T47D (cell line): ENCODE measurements around the gene BUD23.
A peak's percentile ranks its signal among the peaks of the same experiment; 100 is the strongest.
"Not testable (repeated sequence)": the region's sequence is repeated elsewhere in the genome, so short reads cannot be mapped to it uniquely, and the experiment has no call there.

Experiments used
- DNase-seq, 2 experiments: peaks; one replicate each; pipeline versions ENCODE4 v3.0.0 to v3.0.0-alpha.2; 2011 to 2012; ENCODE audit warnings: low read depth in 1 of 2, low spot score in 1 of 2
- JUND ChIP-seq: IDR thresholded peaks from 2 replicates; pipeline ENCODE4 v1.6.1; 2012; ENCODE audit warnings: low read depth
- in situ Hi-C: cut with HindIII; loops from 2 replicates; pipeline ENCODE4 v1.10.0; 2016; ENCODE audit warnings: low sequenced_read_pairs, low pct_unique_long_range_greater_than_20kb

BUD23 gene

DNA sequence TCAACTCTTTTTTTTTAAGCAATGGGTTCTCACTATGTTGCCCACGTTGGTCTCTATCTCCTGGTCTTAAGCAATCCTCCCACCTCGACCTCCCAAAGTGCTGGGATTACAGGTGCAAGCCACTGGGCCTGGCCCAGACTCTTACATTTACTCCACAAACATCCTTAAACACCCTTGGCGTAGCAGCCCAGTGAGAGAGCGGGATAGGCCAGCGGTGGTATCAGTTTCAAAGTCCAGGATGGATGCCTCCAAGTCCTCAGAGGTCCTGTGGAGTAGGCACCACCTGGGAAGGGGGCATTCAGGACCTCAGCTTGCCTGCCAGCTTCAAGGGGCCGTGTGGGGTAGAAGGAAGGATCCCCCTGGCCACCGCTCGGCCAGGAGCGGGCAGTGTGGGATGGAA, 33.8 kb upstream of the BUD23 start:
- in situ Hi-C loops: no loop called here
- no peak for TF ChIP-seq JUND

DNA sequence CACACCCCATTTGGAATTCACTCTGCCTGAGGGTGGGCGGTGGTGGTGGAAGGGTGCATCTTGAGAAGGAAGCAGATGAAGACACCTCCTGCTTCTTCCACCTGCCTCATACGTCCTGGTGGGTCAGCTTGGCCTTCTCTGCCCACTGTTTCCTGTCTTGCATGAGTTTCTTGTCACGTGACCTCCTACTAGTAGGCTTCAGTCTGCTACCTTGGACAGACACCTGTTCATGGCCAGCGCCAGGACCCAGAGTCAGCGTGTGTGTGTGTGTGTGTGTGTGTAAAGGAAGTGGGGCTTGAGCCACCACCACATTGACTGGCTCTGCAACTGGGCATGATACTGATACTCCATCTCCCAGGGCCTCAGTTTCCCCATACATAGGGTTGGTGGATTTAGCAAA, 32.9 kb upstream of the BUD23 start:
- in situ Hi-C loops: no loop called here
- DNase-seq: peak in 1 of 2 experiments; percentile 30

More for the DNA sequence above, 33.8 kb upstream of the BUD23 start:
- no peak for DNase-seq

DNA sequence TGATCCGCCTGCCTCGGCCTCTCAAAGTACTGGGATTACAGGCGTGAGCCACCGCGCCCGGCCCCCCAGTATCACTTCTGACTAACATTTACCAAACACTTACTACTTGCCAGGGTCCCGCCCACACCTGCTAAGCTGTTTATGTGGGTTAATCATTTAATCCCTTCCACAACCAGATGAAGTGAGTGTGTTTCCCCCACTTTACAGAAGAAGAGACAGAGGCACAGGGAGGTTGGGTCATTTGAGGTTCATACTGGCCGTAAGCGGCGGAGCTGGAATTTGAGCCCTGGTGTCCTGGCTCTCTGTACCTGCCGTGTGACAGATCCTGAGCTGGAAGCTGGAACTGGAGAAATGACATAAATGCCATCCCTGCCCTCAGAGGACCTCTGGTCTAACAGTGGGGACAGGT, 30.9 kb upstream of the BUD23 start:
- no peak for TF ChIP-seq JUND
- no peak for DNase-seq
- in situ Hi-C loops: no loop called here

More for the DNA sequence above, 32.9 kb upstream of the BUD23 start:
- TF ChIP-seq JUND: no peak

DNA sequence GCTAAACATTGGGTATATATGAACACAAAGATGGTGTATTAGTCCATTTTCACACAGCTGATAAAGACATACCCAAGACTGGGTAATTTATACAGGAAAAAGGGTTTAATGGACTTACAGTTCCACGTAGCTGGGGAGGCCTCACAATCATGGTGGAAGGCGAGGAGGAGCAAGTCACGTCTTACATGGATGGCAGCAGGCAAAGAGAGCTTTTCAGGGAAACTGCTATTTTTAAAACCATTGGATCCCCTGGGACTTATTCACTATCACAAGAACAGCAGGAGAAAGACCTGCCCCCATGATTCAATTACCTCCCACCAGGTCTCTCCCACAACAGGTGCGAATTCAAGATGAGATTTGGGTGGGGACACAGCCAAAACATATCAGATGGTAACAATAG, 28.1 kb upstream of the BUD23 start:
- DNase-seq, in situ Hi-C loops: not testable (repeated sequence)

DNA sequence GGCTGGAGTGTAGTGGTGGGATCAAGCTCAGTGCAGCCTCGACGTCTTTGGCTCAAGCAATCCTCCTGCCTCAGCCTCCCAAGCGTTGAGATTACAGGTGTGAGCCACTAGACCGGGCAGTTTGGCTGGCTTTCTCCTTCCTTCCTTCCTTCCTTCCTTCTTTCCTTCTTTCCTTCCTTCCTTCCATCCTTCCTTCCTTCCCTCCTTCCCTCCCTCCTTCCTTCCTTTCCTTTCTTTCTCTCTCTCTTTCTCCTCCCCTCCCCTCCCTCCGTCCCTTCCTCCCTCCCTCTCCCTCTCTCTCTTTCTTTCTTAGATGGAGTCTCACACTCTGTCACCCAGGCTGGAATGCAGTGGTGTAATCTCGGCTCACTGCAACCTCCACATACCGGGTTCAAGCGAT, 23.4 kb upstream of the BUD23 start:
- no peak for TF ChIP-seq JUND
- in situ Hi-C loops: no loop called here
- DNase-seq: no peak

DNA sequence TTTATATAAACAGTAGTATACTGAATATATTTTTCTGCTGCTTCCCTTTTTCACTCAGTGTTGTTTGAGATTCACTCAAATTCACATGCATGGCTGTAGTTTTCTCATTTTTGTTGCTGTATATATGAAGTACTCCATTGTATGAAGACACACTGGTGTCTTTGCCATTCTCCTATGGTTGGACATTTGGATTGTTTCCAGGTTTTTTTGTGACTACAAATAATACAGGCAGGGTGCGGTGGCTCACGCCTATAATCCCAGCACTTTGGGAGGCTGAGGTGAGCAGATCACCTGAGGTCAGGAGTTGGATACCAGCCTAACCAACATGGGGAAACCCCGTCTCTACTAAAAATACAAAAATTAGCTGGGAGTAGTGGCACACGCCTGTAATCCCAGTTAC, 22.8 kb upstream of the BUD23 start:
- not testable (repeated sequence) for DNase-seq

DNA sequence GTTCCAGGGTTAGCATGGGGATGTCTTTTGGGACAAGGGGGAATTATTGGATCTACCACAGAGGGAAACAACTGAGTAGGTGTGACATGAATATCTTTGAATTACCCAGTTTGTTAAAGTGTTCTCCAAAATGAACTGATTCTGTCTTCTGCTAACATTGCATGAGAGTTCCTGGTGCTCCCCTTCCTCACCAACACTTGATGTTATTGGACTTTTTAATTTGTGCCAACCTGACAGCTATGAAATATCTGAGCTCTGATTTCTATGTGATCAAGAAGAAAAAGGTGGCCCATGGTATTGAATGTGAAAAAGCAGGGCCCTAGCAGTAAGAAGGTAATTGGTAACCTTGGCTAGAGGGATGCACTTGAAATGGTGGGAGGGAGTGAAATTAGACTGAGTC, 20.4 kb upstream of the BUD23 start:
- DNase-seq: no peak
- TF ChIP-seq JUND: no peak
- in situ Hi-C loops: no loop called here

More for the DNA sequence above, 22.8 kb upstream of the BUD23 start:
- in situ Hi-C loops: not testable (repeated sequence)

DNA sequence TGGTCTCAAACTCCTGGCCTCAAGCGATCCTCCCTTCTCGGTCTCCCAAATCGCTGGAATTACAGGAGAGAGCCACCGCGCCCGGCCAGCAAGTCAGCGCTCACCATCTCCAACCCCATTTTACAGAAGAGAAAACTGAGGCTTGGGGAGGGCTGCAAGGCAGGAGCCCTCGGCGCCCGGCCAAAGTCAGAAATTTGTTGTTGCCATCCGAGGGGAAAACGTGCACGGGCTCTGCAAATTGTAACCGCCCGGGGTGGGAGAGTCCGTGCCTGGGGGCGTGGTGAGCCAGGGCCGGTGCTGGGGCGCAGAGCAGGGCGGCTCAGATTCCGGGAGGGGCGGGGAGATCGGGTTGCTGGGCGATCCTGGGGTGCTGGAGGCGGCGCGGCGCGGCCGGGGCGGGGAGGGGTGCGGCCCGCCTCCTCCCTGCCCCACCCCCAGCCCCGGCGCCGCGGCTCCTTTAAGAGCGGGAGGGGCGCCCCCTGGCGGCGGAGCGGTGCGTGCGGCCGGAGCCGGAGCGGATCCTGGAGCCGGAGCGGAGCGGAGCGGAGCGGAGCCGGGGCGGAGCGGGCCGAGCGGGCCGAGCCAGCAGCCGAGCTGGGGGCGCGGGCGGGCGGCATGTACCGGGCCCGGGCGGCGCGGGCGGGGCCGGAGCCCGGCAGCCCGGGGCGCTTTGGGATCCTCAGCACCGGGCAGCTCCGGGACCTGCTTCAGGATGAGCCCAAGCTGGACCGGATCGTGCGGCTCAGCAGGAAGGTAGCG, 15.9 kb upstream of the BUD23 start, which contains the start of gene VPS37D:
Gene VPS37D, plus strand, starts transcription at position 488 of the 759 bp plus-strand sequence. Its CDS starts 128 bp downstream, at position 616.
- TF ChIP-seq JUND: no peak
- DNase-seq: peak; percentile 96 to 97
- in situ Hi-C loops: no loop called here

DNA sequence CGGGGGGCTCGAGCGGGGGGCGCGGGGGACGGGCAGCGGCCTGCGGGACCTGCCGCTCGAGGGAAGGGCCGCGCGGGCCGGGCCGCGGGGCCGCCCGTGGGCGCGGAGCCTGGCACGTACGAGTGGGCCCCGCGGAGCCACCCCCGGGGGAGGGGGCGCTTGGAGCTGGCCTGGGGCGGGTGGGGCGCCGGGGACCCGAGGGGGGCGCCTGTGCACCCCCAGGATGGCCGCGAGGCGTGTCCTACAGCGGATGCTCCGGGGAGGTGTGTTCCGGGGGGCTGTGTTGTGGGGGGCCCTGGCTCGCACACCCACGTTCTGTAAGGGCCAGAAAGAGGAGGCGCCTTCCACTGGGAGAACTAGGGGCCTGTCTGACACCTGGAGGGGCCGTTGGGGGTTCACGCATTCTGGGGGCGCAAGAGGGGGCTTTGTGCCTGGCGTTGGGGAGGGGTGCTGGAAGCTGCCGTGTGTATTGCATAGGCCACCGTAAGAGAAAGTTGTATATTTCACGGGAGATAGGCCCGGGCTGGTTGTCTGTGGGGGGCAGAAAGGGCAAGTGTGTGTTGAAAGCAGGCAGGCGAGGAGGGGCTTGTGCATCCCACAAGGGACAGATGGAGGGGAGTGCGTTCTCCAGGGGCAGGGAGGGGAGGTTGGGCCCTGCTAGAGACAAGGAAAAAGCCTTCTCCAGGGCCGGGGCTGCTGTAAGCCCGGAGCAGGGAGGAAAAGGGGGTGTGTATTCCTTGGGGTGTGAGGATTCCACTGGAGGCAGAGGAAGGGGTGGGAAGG, 15.1 kb upstream of the BUD23 start:
- in situ Hi-C loops: no loop called here
- TF ChIP-seq JUND: no peak
- DNase-seq: peak in 1 of 2 experiments; percentile 68

DNA sequence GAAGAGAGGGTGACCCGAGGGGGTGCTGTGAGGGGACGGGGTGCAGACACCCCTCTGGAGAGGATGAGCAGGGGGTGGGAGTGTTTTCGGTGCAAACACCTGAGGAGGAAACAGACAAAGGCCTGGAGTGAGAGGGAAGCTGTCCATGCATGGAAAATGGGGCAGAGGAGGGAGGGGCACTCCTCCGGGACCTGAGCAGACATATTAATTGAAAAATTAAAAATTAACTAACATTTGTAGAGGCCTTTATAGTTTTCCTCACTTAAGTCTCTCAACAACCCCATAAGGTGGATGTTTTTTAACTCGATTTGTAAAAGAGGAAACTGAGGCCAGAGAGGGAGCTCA, 14.5 kb upstream of the BUD23 start:
- DNase-seq: no peak
- no peak for TF ChIP-seq JUND
- in situ Hi-C loops: no loop called here

DNA sequence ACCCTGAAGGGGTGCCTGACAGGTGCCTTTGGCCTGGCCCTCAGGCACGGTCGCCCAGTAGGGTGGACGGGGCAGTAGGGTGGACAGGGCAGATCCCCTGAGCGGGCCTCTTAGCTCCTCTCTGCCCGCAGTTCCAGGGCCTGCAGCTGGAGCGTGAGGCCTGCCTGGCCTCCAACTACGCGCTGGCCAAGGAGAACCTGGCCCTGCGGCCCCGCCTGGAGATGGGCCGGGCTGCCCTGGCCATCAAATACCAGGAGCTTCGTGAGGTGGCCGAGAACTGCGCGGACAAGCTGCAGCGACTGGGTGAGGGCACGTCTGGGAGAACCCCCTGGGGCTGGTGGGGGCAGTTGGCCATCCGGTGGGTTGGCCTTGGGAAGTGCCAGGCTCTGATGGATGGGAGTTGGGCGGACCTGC, 14.1 kb upstream of the BUD23 start:
- in situ Hi-C loops: no loop called here

DNA sequence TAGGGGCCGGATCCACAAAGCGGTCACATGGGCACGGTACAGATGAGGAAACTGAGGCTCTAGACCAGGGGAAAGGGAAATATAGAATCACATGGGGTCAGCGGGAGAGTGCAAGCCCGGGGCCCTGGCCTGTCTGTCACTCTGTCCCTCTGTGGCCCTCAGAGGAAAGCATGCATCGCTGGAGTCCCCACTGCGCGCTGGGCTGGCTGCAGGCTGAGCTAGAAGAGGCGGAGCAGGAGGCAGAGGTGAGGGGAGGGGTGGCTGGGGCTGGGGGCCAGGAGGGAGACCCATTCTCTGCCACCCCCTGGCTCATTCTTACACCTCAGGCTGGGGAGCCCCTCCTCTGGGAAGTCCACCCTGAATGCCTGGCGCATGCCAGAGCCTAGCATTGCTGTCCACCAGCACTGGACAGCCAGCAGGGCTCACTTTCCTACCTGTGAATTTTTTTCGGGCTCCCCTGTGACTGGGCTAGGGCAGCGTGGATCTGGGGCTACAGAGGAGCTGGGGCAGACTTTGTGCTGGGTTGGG, 13.5 kb upstream of the BUD23 start:
- in situ Hi-C loops: no loop called here
- no peak for DNase-seq
- TF ChIP-seq JUND: no peak

More for the DNA sequence above, 14.1 kb upstream of the BUD23 start:
- TF ChIP-seq JUND: no peak
- DNase-seq: no peak

DNA sequence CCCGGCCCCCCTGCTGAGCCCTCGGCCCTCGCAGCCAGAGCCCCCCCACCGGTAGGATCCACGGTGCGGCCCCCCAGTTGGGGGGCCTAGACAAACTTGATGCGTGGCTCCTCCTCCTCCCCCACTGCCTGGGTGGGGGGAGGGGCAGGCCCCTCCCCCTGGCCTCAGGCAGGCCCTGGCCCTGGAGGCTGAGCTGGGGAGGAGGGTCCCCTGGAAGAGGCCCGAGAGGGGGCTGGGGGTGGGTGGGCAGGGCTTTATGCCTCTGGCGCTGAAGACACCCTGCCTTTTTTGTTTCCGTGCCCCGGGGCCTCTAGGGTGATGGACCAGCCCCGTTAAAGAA, 12.1 kb upstream of the BUD23 start:
- in situ Hi-C loops: no loop called here
- no peak for DNase-seq
- no peak for TF ChIP-seq JUND
